Frontal cortex (tissue), 4 donors: Measurements from ENCODE around the gene GSX2. TPM values are rescaled to one million over a fixed set of nuclear protein-coding genes. Genes with fewer than 3 reads are reported as not detected.
A peak's percentile ranks its signal among the peaks of the same experiment; 100 is the strongest.

Experiments
- DNase-seq, 2 donors: peaks; one replicate each; pipeline ENCODE4 v3.0.0; 2012; ENCODE audit warnings: low spot score in 2 of 2
- FAIRE-seq: peaks from 2 replicates; lab custom pipeline; 2012; peaks lifted over from hg19 to GRCh38; lab: Jason Lieb, UNC
- total RNA-seq: library from RNA; depleted of rRNA; stranded (reverse); fragments of >200 nt; gene quantifications from one replicate; pipeline ENCODE4 v1.2.3, GENCODE V29; 2014
- donor health status: control.
- donor health status: control.
- donor health status: control.

Gene GSX2
- total RNA-seq, 1 donor from 2014 or later = 3.3 TPM

DNA sequence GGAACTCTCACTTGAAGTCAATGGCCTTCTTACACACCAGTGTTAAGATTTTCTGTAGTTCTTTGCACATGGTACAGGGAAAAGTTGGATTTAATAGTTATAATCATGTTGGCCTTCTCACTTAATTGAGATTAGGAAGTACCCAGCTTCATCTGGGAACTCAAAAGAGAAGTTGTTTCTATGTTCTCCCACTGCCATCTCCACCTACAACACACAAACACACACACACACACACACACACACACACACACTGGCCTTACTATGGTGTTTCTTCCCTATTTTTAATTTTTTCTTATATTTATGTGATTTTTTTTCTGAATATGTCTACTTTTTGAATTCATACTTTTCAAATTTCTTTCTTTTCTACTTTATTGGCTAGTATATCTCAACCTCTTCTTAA, 25.6 kb upstream of the GSX2 start:
- DNase-seq (no peak), FAIRE-seq (no peak)

DNA sequence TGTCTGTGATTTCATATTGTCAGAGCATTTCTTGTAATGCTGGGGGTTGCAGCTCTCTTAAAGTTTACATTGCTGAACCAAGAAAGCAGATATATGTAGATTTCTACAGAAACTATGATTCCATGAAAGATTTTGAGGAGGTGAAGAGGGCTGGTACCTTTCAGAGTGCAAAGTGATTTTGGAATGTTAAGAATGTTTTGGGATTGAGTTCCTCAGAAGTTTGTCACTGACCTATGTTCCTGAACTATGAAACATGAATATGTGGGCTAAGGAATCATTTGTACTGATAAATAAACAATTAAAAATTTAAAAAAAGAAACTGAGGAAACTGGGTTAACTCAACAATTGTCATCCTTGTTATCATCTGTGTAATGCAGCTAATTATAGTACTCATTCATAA, 23.3 kb upstream of the GSX2 start:
- DNase-seq (no peak), FAIRE-seq (no peak)

DNA sequence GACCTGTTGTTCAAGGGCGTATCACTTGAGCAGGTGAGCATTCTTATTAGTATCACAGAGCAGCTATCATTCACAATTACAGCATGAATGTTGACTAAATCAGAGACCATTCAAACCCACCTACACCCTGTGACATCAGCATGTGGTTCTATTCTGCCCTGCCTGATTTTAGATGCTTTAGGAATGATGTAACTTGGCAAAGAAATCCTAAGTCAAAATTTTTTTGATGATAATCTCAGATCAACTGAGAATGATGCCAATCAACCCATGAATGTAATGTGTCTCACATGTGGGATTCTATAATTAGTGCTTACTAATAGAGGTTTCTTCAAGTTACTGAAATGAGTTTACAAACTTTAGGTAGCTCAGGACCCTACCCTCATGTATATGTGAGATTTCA, 22.2 kb upstream of the GSX2 start:
- no peak for DNase-seq
- FAIRE-seq = no peak

- no peak for FAIRE-seq
- DNase-seq = no peak
Measured at GRCh38 chr4:54082168-54082567, 17.8 kb upstream of the GSX2 start.

GRCh38 chr4:54085284-54085683, 14.7 kb upstream of the GSX2 start:
- DNase-seq (peak in 1 of 2 donors; percentile 46), FAIRE-seq (peak; percentile 6)

DNA sequence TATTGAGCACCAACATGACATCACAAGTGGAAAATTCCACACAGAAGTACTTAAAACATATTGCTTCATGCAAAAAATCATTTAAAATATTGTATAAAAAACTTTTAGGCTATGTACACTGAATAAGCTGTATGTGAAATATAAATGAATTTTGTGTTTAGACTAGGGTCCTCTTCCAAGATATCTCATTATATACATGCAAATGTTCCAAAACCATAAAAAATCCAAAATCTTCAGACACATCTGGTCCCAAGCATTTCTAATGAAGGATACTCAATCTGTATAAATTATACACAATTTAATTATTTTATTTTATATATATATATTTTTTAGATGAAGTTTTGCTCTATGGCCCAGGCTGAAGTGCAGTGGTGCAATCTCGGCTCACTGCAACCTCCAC, 10.1 kb upstream of the GSX2 start:
- DNase-seq (no peak), FAIRE-seq (no peak)

- FAIRE-seq = no peak
- no peak for DNase-seq
Measured at GRCh38 chr4:54090404-54090803, 9.6 kb upstream of the GSX2 start.

DNA sequence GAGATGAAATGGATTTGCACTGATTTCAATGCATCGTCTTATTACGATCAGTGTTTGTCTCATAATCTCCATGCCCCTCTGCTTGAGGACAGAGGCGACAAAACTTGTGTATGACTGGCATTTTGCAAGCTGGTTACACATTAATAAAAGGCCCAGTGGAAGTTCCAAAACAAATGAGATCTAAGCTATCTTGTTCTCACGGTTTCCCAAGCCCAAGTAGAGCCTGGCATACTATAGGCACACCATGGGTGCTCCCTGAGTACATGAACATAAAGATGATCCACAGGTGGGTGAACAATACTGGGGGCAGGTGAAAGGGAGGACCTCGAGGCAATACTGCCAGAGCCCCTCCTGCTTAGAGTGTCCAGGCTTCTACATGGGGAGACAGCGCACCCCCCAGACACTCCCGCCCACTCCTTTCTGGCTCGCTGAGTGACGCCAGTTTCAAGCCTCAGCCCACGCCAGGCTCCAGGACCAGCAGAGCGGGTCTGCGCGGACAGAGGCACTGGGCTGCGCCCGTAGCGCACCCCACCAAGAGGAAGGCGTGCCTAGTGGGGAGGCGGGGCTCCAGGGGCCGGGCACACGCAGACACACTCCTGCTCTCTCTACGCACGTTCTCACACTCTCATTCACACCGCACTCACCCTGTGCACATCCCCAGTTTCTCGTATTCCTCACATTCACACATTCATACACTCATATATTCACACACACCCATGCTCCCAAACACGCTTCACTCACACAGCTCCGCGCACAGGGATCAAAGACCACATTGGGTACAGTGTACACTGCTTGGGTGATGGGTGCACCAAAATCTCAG, 8.9 kb upstream of the GSX2 start:
- FAIRE-seq (no peak), DNase-seq (peak in 1 of 2 donors; percentile 52)

- no peak for FAIRE-seq
- peak in 1 of 2 donors; percentile 76 for DNase-seq
Measured at GRCh38 chr4:54091637-54092404, 8.1 kb upstream of the GSX2 start.

- no peak for DNase-seq
- no peak for FAIRE-seq
Measured at GRCh38 chr4:54092405-54093323, 7.3 kb upstream of the GSX2 start.

GRCh38 chr4:54093324-54094240, 6.4 kb upstream of the GSX2 start:
- no peak for FAIRE-seq
- DNase-seq = no peak

- no peak for DNase-seq
- no peak for FAIRE-seq
Measured at GRCh38 chr4:54094451-54094850, 5.5 kb upstream of the GSX2 start.

- no peak for DNase-seq
- FAIRE-seq = no peak
Measured at GRCh38 chr4:54095110-54095825, 4.7 kb upstream of the GSX2 start.

- DNase-seq (no peak), FAIRE-seq (no peak)
Measured at GRCh38 chr4:54096295-54096962, 3.5 kb upstream of the GSX2 start.

GRCh38 chr4:54097152-54097551, 2.8 kb upstream of the GSX2 start:
- no peak for DNase-seq
- FAIRE-seq = no peak

- no peak for FAIRE-seq
Measured at GRCh38 chr4:54098375-54098774, 1.6 kb upstream of the GSX2 start.

DNA sequence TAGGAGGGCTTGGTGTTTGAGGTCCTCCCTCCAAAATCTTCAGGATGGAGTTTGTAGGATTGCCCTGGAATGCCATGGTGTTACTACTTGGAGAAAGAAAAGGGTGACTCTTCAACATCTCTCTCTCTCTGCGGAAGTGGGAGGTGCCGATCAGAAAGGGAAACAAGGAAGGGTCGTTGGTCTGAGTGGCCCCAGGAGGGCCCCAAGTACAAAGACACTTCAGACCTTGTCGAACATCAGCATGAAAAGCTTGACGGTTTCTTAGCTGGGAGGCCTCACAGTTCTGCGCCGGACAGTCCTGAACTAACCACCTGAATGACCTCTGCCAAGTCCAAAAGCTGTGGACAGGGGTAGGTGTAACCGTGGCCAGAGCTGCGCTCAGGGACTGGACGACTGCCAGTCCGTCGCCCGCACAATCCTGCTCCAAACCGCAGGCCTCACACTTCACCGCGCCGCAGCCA, 646 bp upstream of the GSX2 start:
- FAIRE-seq (no peak), DNase-seq (no peak)

More at GRCh38 chr4:54098375-54098774, 1.6 kb upstream of the GSX2 start:
- no peak for DNase-seq
